Fibroblast of peridontal ligament (primary cell): ENCODE data around the gene CDH13.
A peak's percentile ranks its signal among the peaks of the same experiment; 100 is the strongest.

Experiments
- DNase-seq: peaks from one replicate; pipeline ENCODE4 v3.0.0-alpha.2; 2010; ENCODE audit errors: extremely low read depth

CDH13 gene

GRCh38 chr16:82651921-82652601, 25.3 kb downstream of the CDH13 start:
- DNase-seq = no peak

- no peak for DNase-seq
Observed at GRCh38 chr16:82652826-82653225, 26.1 kb downstream of the CDH13 start.

- DNase-seq = peak; percentile 87
Observed at GRCh38 chr16:82653550-82654511, 27.1 kb downstream of the CDH13 start.

- peak; percentile 43 for DNase-seq
Observed at GRCh38 chr16:82655072-82655714, 28.4 kb downstream of the CDH13 start.

GRCh38 chr16:82655720-82656490, 29.1 kb downstream of the CDH13 start:
- no peak for DNase-seq

- DNase-seq = peak; percentile 87
Observed at GRCh38 chr16:82657239-82657638, 30.5 kb downstream of the CDH13 start.

- no peak for DNase-seq
Observed at GRCh38 chr16:82657786-82658185, 31.0 kb downstream of the CDH13 start.

GRCh38 chr16:82658796-82659195, 32.0 kb downstream of the CDH13 start:
- no peak for DNase-seq

GRCh38 chr16:82660075-82660645, 33.4 kb downstream of the CDH13 start:
- peak; percentile 78 for DNase-seq

GRCh38 chr16:82660966-82661365, 34.2 kb downstream of the CDH13 start:
- DNase-seq = no peak

GRCh38 chr16:82664181-82664580, 37.4 kb downstream of the CDH13 start:
- no peak for DNase-seq

- DNase-seq = no peak
Observed at GRCh38 chr16:82665025-82665424, 38.3 kb downstream of the CDH13 start.

GRCh38 chr16:82667437-82667836, 40.7 kb downstream of the CDH13 start:
- no peak for DNase-seq

- DNase-seq = no peak
Observed at GRCh38 chr16:82668094-82668493, 41.3 kb downstream of the CDH13 start.

- DNase-seq = no peak
Observed at GRCh38 chr16:82671741-82672140, 45.0 kb downstream of the CDH13 start.

- no peak for DNase-seq
Observed at GRCh38 chr16:82672676-82673075, 45.9 kb downstream of the CDH13 start.

- DNase-seq = no peak
Observed at GRCh38 chr16:82675300-82675699, 48.5 kb downstream of the CDH13 start.

GRCh38 chr16:82681592-82681991, 54.8 kb downstream of the CDH13 start:
- no peak for DNase-seq

- no peak for DNase-seq
Observed at GRCh38 chr16:82682767-82683166, 56.0 kb downstream of the CDH13 start.

- no peak for DNase-seq
Observed at GRCh38 chr16:82684256-82684655, 57.5 kb downstream of the CDH13 start.

- no peak for DNase-seq
Observed at GRCh38 chr16:82685526-82685925, 58.8 kb downstream of the CDH13 start.
